GM18519 (cell line): Measurements from ENCODE around the gene TTLL8.

Source experiments
- ATAC-seq: cut with Tn5 transposase; IDR thresholded peaks from one replicate; pipeline ENCODE4 v1.9.1; 2021; ENCODE audit warnings: mild to moderate bottlenecking, moderate library complexity; ENCODE audit not compliant: unreplicated experiment, low FRiP score

The TTLL8 gene

GRCh38 chr22:50045211-50046018 lies 12.7 kb downstream of the TTLL8 start:
- ATAC-seq: no peak

- no peak for ATAC-seq
These were observed 13.5 kb downstream of the TTLL8 start for GRCh38 chr22:50044485-50045118.

GRCh38 chr22:50041361-50042065 lies 16.6 kb downstream of the TTLL8 start:
- ATAC-seq: no peak

DNA sequence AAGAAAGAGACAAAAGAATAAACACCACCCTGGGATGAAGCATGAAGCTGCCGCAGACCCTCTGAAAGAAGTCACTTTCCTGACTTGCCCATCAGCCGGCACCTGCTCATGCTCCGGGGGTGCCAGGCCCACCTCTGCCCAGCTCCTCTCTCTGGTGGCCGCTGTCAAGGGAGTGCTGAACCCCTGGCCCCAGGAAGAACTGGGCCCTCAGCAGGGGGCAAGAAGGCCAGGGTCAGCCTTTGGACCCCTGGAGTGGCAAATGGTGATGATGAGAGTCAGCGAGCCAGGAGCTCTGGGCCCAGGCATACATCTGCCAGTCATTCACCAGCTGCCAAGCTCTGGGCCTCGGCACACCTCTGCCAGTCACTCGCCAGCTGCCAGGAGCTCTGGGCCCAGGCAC lies 17.4 kb downstream of the TTLL8 start:
- no peak for ATAC-seq

- no peak for ATAC-seq
These were observed 18.2 kb downstream of the TTLL8 start for GRCh38 chr22:50039669-50040443.

GRCh38 chr22:50035976-50036724 lies 21.9 kb downstream of the TTLL8 start:
- no peak for ATAC-seq

DNA sequence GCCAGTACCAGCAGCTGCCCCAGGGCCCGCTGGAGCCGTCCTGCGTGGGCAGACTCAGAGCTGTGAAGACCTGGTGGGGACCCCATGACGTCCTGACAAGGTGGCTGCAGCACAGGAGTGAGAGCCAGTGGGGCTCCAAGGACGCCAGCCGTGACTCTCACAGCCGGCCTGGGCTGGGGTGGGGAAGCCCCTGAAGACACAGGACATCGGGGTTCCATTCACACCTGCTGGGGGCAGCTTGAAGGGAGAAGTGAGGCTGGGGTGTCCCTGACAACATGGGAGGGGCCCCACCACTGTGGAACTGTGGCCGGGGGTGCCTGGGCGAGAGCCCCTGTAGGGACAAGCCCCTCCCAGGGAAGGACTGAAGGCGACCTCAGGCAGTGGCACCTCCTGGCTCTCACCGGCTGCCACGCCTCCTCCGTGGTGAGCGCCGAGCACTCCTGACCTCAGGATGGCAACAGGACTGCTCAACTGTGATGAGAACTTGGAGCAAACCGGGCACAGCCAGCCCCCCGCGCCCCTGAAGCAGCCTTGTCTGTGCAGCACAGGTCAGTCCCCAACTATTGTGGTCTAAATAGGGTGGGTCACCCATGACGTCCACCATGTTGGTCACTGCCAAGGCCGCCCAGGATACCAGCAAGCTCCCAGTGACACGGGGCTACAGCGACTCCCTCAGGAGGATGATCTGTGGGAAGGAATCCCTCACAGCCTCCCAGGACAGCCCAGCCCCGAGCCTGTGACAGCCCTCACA lies 22.8 kb downstream of the TTLL8 start:
- ATAC-seq: no peak

- no peak for ATAC-seq
These were observed 23.7 kb downstream of the TTLL8 start for GRCh38 chr22:50034126-50035081.

DNA sequence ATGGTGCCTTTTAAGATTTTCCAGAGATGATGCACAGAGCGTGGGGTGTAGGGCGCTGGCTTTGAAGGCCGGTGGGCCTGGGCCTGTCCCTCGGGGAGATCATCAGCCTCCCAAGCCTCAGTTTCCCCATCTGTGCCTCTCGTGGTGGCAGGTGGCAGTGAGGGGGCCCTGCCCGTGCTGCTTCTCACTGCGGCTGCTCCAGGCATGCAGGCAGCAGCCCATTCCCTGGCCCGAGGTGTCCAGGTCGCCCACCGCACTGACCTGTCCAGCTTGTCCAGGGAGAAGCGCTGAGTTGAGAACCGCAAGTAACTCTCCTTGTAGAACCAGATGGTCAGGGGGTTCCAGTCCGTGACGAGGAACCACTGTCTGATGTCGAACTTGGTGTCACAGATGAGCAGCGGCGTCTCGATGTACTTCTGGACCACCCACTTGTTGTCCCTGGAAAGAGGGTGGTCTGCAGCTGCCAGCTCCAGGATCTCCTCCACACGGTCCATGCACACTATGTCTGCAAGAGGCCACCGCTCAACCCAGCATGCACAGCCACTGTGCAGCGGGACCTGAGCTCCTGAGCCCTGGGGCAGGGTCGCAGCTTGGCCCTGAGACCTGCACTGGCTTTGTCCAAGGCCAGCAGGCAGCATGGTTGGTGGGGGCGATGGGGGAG lies 25.0 kb downstream of the TTLL8 start:
- ATAC-seq: no peak

GRCh38 chr22:50032109-50032871 lies 25.8 kb downstream of the TTLL8 start:
- no peak for ATAC-seq

DNA sequence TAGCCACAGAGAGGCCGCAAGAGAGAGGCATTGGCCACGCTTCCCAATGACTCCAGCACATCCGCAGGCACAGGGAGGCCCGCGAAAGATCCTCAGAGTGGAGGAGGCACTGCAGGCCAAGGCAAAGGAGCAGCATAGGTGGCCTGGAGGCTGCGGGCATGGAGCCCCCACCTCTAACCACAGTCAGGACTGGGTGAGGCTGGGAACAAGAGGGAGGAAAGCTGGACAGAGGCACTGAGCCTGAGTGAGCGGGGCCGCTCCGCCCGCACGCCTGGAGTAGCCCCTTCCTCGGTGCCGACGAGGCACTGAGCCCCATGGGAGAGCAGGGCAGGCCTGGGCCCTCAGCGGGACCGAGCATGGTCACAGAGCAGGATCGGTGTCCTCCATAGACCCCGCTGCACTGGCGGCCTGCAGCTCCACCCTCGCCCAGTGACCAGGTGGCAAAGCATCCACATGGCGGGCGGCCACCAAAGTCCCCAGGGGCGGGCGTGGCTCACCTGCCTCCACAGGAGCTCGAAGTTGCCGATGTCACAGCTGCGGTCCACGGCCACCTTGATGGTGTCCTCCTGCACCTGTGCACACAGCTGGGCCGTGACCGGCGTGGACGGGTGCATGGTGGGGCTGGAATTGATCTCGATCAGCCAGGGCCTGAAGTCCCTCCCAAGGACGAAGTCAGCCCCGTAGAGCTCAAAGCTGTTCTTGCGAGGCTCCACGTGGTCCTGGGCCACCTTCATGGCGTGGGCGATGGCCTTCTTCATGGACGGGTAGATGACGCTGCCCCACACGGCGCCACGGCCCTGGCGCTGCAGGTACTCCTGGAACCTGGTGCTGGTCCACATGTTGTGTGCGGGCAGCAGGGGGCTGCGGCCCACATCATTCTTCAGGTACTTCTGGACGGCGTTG lies 26.7 kb downstream of the TTLL8 start:
- ATAC-seq: no peak

DNA sequence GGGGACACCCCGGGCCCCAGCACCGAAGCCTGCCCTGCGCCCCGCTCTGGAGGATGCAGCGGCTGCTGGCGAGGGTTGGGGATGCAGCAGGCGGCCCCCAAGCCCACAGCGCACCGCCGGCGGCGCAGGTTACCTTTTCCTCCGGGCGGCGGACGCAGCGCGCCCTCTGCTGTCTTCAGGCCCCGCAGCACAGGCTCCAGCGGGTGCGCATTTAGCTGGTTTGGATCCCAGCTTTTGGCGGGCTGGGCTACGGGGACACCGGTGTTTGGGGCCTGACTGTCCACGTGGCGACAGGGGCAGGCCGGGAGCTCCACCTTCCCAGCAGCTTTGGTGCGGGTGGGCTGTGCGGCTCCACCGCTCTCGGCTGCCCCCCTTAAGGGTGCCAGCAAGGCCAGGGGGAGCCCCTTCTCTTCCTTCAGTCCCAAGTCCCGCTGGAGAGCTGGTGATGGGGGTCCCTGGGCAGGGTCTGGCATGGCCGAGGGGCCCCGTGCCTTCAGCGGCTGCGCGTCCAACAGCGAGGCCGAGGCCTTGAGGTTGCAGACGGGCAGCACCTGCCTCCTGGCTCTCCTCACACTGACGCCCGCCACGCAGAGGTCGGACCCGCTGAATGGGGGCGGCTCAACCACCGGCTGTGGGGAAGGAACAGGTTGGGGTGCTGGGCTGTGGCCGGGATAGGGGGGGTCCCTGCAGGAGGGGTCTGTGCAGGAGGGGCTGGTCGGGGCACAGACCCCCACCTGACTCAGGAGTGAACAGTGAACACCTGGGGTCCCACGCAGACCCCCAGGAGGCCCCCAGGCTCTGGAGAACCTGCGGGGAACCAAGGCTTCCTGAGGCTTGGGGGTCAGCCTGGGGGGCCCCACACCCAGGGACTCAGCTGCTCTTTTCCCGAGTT lies 27.6 kb downstream of the TTLL8 start:
- no peak for ATAC-seq

GRCh38 chr22:50027639-50028537 lies 30.2 kb downstream of the TTLL8 start:
- ATAC-seq: no peak

- no peak for ATAC-seq
These were observed 32.1 kb downstream of the TTLL8 start for GRCh38 chr22:50025993-50026392.
